DOHH2 (cell line): ENCODE results near the gene ADCY5.

Experiments used
- H3F3A ChIP-seq: fragments of 200-600 bp; sonication (generic), shearing (Covaris generic); 2 replicates; pipeline ENCODE4 v1.6.0; 2016; ENCODE audit warnings: antibody characterized with exemption, mild to moderate bottlenecking; ENCODE audit not compliant: control insufficient read depth, insufficient read depth
- H3K27ac ChIP-seq: fragments of 200-600 bp; sonication (generic); 2 replicates; pipeline ENCODE4 v1.5.1; 2014; ENCODE audit warnings: low read depth, mild to moderate bottlenecking, low read length, moderate library complexity
- H3K27me3 ChIP-seq: fragments of 200-600 bp; sonication (generic); 2 replicates; pipeline ENCODE4 v1.6.1; 2014; ENCODE audit warnings: mild to moderate bottlenecking, low read length, mixed read lengths; ENCODE audit not compliant: control insufficient read depth
- H3K36me3 ChIP-seq: fragments of 200-600 bp; sonication (generic); 2 replicates; pipeline ENCODE4 v1.6.1; 2014; ENCODE audit warnings: mild to moderate bottlenecking, low read length, moderate library complexity, mixed read lengths; ENCODE audit not compliant: control insufficient read depth
- H3K4me1 ChIP-seq: fragments of 200-600 bp; sonication (generic); 2 replicates; pipeline ENCODE4 v1.6.1; 2014; ENCODE audit warnings: mild to moderate bottlenecking, low read length, mixed read lengths; ENCODE audit not compliant: control insufficient read depth
- H3K4me2 ChIP-seq: fragments of 200-600 bp; sonication (generic); 2 replicates; pipeline ENCODE4 v1.6.0; 2014; ENCODE audit warnings: mild to moderate bottlenecking, low read length, moderate library complexity
- H3K4me3 ChIP-seq: fragments of 200-600 bp; sonication (generic); 2 replicates; pipeline ENCODE4 v1.5.1; 2014; ENCODE audit warnings: mild to moderate bottlenecking, low read length, mixed read lengths
- H3K79me2 ChIP-seq: fragments of 200-600 bp; sonication (generic); 2 replicates; pipeline ENCODE4 v1.6.1; 2014; ENCODE audit warnings: mild to moderate bottlenecking, low read length, mixed read lengths; ENCODE audit not compliant: control insufficient read depth
- H3K9me2 ChIP-seq: fragments of 200-600 bp; sonication (generic); replicated peaks from 2 replicates; pipeline ENCODE4 v1.6.1; 2014; ENCODE audit warnings: mild to moderate bottlenecking, low read length, mixed read lengths; ENCODE audit not compliant: control insufficient read depth
- H3K9me3 ChIP-seq: fragments of 200-600 bp; sonication (generic); 2 replicates; pipeline ENCODE4 v1.6.1; 2014; ENCODE audit warnings: antibody characterized with exemption, low read length, mixed read lengths; ENCODE audit not compliant: control insufficient read depth, insufficient read depth
- H4K20me1 ChIP-seq: fragments of 200-600 bp; sonication (generic); 2 replicates; pipeline ENCODE4 v1.6.0; 2014; ENCODE audit warnings: low read depth, mild to moderate bottlenecking, antibody characterized with exemption, low read length, moderate library complexity; ENCODE audit not compliant: control insufficient read depth, insufficient read depth
- EZH2phosphoT487 ChIP-seq: fragments of 200-600 bp; sonication (generic); IDR thresholded peaks from 2 replicates; pipeline ENCODE4 v1.6.1; 2017; ENCODE audit warnings: borderline replicate concordance, mild to moderate bottlenecking, antibody characterized with exemption, low read length, moderate library complexity, mixed read lengths
- TF ChIP-seq, protein P1 (sequence below): fragments of 200-600 bp; sonication (generic); IDR thresholded peaks from one replicate; pipeline ENCODE4 v1.5.1; 2014; ENCODE audit warnings: antibody characterized with exemption, mild to moderate bottlenecking, low read depth, low read length; ENCODE audit not compliant: poor library complexity, severe bottlenecking

ADCY5 gene

DNA sequence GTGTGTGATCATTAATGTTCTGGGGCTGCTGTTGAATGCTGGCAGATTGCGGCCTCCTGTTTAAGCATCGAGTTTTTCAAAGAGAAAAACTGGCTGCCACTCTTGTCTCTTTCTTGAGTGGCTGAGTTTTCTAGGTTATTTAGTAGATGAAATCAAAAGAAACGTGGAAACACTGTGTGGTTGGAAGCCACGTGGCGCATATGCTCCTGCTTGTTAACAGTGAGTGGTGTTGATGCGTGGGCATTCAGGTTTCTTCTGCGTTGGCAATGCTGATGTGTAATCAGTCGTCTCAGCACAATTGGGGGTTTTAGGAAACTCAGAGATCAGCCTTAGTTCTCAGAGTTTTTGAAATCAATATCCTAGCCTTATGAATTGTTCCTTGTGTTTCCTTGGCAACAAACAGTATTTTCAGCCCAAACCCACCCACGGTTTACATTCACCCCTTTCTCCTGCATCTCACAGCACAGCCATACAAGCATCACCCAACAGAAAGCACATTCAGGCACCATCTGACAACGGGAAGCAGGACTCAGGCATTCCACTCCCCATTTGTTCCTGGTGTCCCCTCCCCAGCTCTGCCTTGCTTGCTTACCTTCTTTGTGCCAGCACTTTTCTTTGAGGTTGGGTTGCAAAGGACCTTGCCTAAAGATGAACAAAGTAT is 172.4 kb downstream of the ADCY5 start:
- Histone ChIP-seq H3K4me2 (no peak overlapping the region), H3K36me3 (no peaks in the 10 kb centered on the region), H3K27me3 (no peaks in the 10 kb centered on the region), H3K4me3 (no peak overlapping the region), H3K9me2 (no peaks in the 10 kb centered on the region), H3K4me1 (no peaks in the 10 kb centered on the region), H3K27ac (no peak overlapping the region), H3K9me3 (no peaks in the 10 kb centered on the region), H3K79me2 (no peaks in the 10 kb centered on the region), H3F3A (no peaks in the 10 kb centered on the region), H4K20me1 (no peaks in the 10 kb centered on the region)
- TF ChIP-seq, protein P1, sequence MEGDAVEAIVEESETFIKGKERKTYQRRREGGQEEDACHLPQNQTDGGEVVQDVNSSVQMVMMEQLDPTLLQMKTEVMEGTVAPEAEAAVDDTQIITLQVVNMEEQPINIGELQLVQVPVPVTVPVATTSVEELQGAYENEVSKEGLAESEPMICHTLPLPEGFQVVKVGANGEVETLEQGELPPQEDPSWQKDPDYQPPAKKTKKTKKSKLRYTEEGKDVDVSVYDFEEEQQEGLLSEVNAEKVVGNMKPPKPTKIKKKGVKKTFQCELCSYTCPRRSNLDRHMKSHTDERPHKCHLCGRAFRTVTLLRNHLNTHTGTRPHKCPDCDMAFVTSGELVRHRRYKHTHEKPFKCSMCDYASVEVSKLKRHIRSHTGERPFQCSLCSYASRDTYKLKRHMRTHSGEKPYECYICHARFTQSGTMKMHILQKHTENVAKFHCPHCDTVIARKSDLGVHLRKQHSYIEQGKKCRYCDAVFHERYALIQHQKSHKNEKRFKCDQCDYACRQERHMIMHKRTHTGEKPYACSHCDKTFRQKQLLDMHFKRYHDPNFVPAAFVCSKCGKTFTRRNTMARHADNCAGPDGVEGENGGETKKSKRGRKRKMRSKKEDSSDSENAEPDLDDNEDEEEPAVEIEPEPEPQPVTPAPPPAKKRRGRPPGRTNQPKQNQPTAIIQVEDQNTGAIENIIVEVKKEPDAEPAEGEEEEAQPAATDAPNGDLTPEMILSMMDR = no peak
- no peak for TF ChIP-seq EZH2phosphoT487

- Histone ChIP-seq H3K4me3 (no peak overlapping the region), H3F3A (no peaks in the 10 kb centered on the region), H3K4me1 (no peaks in the 10 kb centered on the region), H4K20me1 (no peaks in the 10 kb centered on the region), H3K27ac (no peak overlapping the region), H3K9me3 (no peaks in the 10 kb centered on the region), H3K9me2 (no peaks in the 10 kb centered on the region), H3K4me2 (no peak overlapping the region), H3K27me3 (no peaks in the 10 kb centered on the region), H3K36me3 (no peaks in the 10 kb centered on the region), H3K79me2 (no peaks in the 10 kb centered on the region)
- TF ChIP-seq, protein P1 = no peak
Measured at GRCh38 chr3:123275691-123276090, 173.2 kb downstream of the ADCY5 start.

- no peaks in the 10 kb centered on the region for H4K20me1 ChIP-seq
- no peaks in the 10 kb centered on the region for H3F3A ChIP-seq
- H3K9me3 ChIP-seq = no peaks in the 10 kb centered on the region
- H3K4me1 ChIP-seq = no peaks in the 10 kb centered on the region
- H3K4me3 ChIP-seq = no peak overlapping the region
- H3K4me2 ChIP-seq = no peak overlapping the region
- H3K27me3 ChIP-seq = no peaks in the 10 kb centered on the region
- no peaks in the 10 kb centered on the region for H3K9me2 ChIP-seq
- H3K36me3 ChIP-seq = peaks cover 5% of the 10 kb centered on the region; the same call in 1 of the 2 replicates
- no peak overlapping the region for H3K27ac ChIP-seq
- no peaks in the 10 kb centered on the region for H3K79me2 ChIP-seq
- TF ChIP-seq, protein P1 = no peak
- no peak for TF ChIP-seq EZH2phosphoT487
Measured at GRCh38 chr3:123272547-123272946, 176.3 kb downstream of the ADCY5 start.
